Measurements from ENCODE around the gene LCTL.
A peak's percentile ranks its signal among the peaks of the same experiment; 100 is the strongest.
"Not testable (repeated sequence)": the region's sequence is repeated elsewhere in the genome, so short reads cannot be mapped to it uniquely, and the experiment has no call there.

LCTL gene

GRCh38 chr15:66564136-66565041, 1.4 kb downstream of the LCTL start:
- no peak for DNase-seq (ENCODE audit: low read depth in 3 of 3)

DNA sequence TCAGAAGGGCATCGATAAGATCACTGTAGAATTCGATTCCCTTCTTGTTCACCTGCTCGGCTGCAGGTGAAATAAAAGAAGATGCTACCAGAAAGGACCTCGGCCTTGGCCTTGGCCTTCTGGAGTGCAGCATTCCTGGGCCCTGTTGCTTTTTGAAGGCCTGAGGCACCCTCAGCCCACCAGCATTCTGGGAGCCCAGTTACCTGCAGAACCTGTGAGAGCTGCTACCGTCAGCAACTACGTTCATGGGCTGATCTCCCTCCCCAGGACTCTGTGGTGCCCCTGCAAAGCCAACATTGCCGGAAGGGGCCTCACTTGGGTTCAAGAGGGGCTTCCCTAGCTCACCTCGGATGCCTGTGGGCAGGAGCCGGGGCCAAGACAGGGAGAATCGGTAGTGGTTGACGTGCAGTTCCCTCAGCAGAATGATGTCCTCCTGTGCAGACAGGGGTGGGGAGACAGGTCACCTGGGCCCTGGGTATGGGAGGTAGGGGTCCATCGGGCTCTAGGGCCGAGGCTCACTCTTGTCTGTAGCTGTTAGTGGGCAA, 2.2 kb downstream of the LCTL start:
- DNase-seq (ENCODE audit: low read depth in 3 of 3), result no peak

- no peak for DNase-seq (ENCODE audit: low read depth in 3 of 3)
Observed at GRCh38 chr15:66563126-66563525, 2.7 kb downstream of the LCTL start.

DNA sequence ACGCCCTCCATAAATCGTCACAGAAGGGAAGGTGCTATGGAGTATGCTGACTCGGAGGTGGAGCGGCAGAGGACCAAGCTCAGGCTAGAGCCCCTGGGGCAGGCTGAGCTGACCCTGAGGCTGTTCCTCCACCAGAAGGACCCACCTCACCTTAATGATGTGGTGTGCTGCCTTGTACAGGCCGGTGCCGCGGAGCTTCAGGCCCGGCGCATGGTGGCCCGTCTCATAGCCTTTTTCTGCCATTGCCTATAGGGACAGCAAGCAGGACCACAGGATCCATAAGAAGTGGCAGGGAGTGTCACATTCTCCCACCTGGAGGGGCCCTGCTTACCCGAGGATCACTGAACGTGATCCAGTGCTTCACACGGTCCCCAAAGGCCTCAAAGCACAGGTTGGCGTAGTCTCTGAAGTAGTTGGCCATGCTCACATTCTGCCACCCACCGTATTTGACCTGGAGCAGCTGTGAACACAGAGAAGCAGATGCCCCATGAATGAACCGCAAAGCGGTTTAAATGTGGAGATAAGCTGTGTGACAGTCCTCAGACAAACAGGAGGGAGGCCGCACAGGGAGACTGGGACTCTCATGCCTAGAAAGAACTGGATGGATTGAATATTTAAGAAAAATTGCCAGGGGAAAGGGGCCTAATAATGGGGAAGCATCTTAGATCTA, 4.8 kb downstream of the LCTL start:
- no peak for DNase-seq (ENCODE audit: low read depth in 3 of 3)

- DNase-seq (ENCODE audit: low read depth in 3 of 3), result no peak
Observed at GRCh38 chr15:66558271-66558670, 7.5 kb downstream of the LCTL start.

GRCh38 chr15:66555685-66556084, 10.1 kb downstream of the LCTL start:
- DNase-seq (ENCODE audit: low read depth in 3 of 3), result no peak

DNA sequence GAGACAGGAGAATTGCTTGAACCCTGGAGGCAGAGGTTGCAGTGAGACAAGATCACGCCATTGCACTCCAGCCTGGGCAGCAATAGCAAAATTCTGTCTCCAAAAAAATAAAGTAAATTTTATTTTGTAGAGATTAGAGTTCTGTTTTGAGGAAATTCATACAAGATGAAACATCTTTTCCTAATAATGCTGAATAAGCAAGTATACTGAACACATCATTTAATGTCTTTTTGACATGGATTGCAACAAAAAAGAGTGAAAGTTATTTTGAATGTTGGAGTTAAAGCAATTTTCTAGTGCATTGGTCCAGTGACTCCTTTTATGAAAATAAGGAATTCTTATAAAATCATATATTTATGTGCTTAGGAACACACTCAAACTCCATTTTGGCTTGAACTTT, 20.5 kb downstream of the LCTL start:
- no peak for DNase-seq (ENCODE audit: low read depth in 3 of 3)

DNA sequence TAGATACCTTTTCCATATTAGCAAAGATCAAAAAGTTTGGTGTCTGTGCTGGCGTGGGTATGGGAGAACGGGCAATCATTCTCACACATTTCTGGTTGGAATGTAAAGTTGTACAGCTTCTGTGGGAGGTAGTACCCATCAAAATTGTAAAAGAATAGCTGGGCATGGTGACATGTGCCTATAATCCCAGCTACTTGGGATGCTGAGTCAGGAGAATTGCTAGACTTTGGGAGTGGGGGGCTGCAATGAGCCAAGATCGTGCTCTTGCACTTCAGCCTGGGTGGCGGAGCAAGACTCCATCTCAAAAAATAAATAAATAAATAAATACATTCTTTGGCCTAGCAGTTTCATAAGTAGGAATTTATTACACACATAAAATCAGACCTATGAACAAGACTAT, 22.9 kb downstream of the LCTL start:
- no peak for DNase-seq (ENCODE audit: low read depth in 3 of 3)

GRCh38 chr15:66535056-66535455, 30.7 kb downstream of the LCTL start:
- DNase-seq (ENCODE audit: low read depth in 3 of 3), result no peak

GRCh38 chr15:66524838-66525237, 41.0 kb downstream of the LCTL start:
- no peak for DNase-seq (ENCODE audit: low read depth in 3 of 3)

DNA sequence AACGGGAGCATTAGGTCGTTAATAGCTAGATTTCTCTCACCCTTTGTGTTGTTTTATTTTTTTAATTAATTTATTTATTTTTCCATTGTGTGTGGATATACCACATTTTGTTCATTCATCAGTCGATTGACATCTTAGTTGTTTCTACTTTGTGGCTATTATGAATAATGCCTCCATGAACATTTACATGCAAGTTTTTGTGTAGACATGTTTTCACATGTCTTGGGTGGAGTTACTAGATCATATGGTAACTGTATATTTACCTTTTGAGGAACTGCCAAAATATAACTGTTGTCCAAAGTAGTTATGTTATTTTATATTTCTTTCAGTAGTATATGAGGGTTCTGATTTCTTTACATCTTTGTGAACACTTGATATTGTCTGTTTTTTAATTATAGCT, 41.9 kb downstream of the LCTL start:
- DNase-seq (ENCODE audit: low read depth in 3 of 3), result no peak

DNA sequence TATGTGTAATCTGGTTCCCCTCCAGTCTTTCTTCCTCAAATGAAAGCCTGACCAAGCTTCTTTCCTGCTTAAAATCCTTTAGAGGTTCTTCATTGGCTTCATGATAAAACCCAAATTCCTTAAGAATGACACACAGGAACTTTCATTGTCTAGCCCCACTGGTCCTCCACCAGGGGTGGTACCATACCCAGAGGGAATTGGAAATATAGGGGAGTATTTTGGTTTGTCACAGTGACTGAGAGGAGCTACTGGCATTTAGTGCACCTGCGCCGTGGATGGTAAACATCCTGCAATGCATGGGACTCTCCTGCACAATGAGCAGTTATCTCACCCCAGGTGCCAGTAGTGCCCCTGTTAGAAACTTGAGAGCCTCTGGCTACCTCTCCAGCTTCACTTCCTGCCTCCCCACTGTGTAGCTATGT, 49.9 kb downstream of the LCTL start:
- DNase-seq (ENCODE audit: low read depth in 3 of 3), result no peak

- no peak for DNase-seq (ENCODE audit: low read depth in 3 of 3)
Observed at GRCh38 chr15:66514586-66514985, 51.2 kb downstream of the LCTL start.

- no peak for DNase-seq (ENCODE audit: low read depth in 3 of 3)
Observed at GRCh38 chr15:66508293-66508883, 57.4 kb downstream of the LCTL start.

GRCh38 chr15:66505818-66506217, 60.0 kb downstream of the LCTL start:
- DNase-seq (ENCODE audit: low read depth in 3 of 3), result no peak

DNA sequence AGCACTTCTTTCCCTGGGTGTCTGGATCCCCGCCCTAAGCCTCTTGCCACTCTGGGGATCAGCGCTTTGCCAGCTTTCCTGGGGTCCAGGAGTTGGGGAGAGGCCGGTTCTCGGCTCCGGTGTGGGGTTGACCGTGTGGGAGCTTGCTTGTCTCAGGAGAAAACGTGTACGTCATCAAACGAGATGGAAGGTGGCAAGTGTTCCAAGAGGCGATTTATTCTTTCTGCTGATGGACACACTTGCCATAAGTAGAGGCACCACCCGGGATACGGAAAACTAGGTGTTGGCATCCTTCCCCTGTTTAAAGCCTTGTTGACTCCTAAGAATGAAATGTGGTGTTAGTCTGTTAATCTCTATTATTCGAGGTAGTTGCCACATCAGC, 60.4 kb downstream of the LCTL start:
- no peak for DNase-seq (ENCODE audit: low read depth in 3 of 3)

GRCh38 chr15:66504563-66505429, 61.0 kb downstream of the LCTL start, which contains the start of the genes RPL4 and ZWILCH:
TSS of gene RPL4 (minus strand) at chr15:66504855. CDS start at chr15:66504790, 65 bp downstream.
TSS of gene ZWILCH (plus strand) at chr15:66505326. CDS start at chr15:66505339, 13 bp downstream.
- peak; percentile 56 to 67 (median 67) for DNase-seq (ENCODE audit: low read depth in 3 of 3)

GRCh38 chr15:66503780-66504562, 61.8 kb downstream of the LCTL start:
- DNase-seq (ENCODE audit: low read depth in 3 of 3), result no peak

GRCh38 chr15:66503041-66503648, 62.7 kb downstream of the LCTL start:
- not testable (repeated sequence) for DNase-seq (ENCODE audit: low read depth in 3 of 3)

GRCh38 chr15:66502491-66502890, 63.3 kb downstream of the LCTL start:
- no peak for DNase-seq (ENCODE audit: low read depth in 3 of 3)

Data from stimulated activated CD4-positive, alpha-beta T cell treated with anti-CD3 and anti-CD28 coated beads, TNF-alpha, amount 100 ng/mL, for 48 hours (primary cell).